Ascending aorta (tissue), 2 donors: ENCODE measurements around the gene UBQLN4. TPM values are rescaled to one million over a fixed set of nuclear protein-coding genes. Genes with fewer than 3 reads are reported as not detected.

ENCODE experiments used
- DNase-seq, 2 donors: peaks; one replicate each; pipeline ENCODE4 v3.0.0-alpha.2; 2019; ENCODE audit warnings: low spot score in 2 of 2
- H3K27ac ChIP-seq, 2 donors: fragments of 200-600 bp; sonication (generic); one replicate each; pipeline ENCODE4 v1.5.1; 2016 to 2017; ENCODE audit warnings: mild to moderate bottlenecking in 1 of 2
- H3K27me3 ChIP-seq: fragments of 200-600 bp; sonication (generic); one replicate; pipeline ENCODE4 v1.5.1; 2017
- H3K36me3 ChIP-seq, 2 donors: fragments of 200-600 bp; sonication (generic); one replicate each; pipeline ENCODE4 v1.5.1; 2016
- H3K4me1 ChIP-seq, 2 donors: fragments of 200-600 bp; sonication (generic); one replicate each; pipeline ENCODE4 v1.5.1; 2016 to 2017; ENCODE audit warnings: mild to moderate bottlenecking in 1 of 2
- H3K4me3 ChIP-seq, 2 donors: fragments of 200-600 bp; sonication (generic); one replicate each; pipeline ENCODE4 v1.5.1; 2016 to 2017; ENCODE audit warnings: mild to moderate bottlenecking in 1 of 2
- H3K9me3 ChIP-seq, 2 donors: fragments of 200-600 bp; sonication (generic); one replicate each; pipeline ENCODE4 v1.5.1; 2016
- CTCF ChIP-seq, 3 experiments: fragments of 200-600 bp in 2 of 3; fragments of 450-650 bp in 1 of 3; sonication (generic) in 2 of 3; IDR thresholded peaks; one replicate each; pipeline ENCODE4 v1.5.1; 2016 to 2019; ENCODE audit warnings: antibody characterized with exemption in 3 of 3, mild to moderate bottlenecking in 1 of 3, moderate library complexity in 1 of 3
- intact Hi-C: fragments of 100-400 bp; cut with DNase I; formaldehyde crosslinking; loops from one replicate; pipeline ENCODE4 v1.15.1; 2023
- total RNA-seq: library from RNA; depleted of rRNA; stranded (reverse); fragments of >200 nt; gene quantifications from one replicate; pipeline ENCODE4 v1.1.0, GENCODE V29; 2016

UBQLN4 gene
- total RNA-seq, 1 donor from 2014 or later = 28.7 TPM

DNA sequence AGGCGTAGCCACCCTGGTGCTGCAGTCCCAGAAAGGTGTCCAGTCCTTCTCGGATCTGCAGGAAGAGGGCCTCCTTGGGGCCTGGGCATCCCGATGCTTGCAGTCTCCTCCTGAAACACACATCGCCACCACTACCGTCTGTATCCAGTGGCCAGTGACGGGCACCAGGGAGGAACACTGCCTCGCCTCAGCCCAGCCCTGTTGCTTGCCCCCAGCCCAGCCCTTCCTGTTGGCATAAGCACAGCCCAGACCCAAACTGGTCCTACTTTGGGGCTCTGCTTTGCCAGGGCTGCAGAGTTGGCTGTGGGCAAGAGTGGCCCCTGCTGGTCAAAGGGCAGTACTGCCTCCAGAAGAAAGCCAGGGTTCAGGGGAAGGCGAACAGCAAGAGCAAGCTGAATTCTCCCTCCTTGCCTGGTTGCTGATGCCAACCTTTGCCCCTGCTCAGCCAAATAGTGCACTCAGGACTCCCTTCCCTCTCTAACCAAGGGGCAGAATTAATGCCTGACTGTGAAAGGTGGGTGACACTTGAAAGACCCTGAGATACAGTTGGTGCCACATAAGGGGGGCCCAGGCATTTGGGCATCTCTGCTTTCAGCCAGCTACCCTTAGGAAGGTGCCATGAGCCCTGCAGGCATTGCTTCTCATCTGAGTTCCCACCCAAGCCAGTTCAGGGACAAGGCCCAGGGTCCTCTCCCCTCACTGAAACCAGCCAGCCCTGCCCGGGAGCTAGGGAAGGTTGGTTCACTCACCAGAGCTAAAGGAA, 64.2 kb downstream of the UBQLN4 start:
- H3K4me3 ChIP-seq = peak overlapping the region; percentile 54 to 79
- no peaks in the 10 kb centered on the region for H3K36me3 ChIP-seq
- H3K4me1 ChIP-seq = peaks cover 0 to 3% of the 10 kb centered on the region in 2 donors
- intact Hi-C loops = loop anchor here (1.0 kb wide), 3 partner anchors 27 to 55 kb away; partner anchors contain the start of gene KHDC4
- TF ChIP-seq CTCF (IDR thresholded peaks at IDR 0.05) = peak; percentile 98 to 99 (median 98)
- H3K27ac ChIP-seq = peak overlapping the region; percentile 77 to 86
- no peaks in the 10 kb centered on the region for H3K9me3 ChIP-seq
- DNase-seq = peak in 1 of 2 donors; percentile 91
- H3K27me3 ChIP-seq = no peaks in the 10 kb centered on the region

Other genes starting within 250 kb of the UBQLN4 start
- 19.9 TPM for gene GON4L, start 196.6 kb downstream of the UBQLN4 start, total RNA-seq
- 17.7 TPM for gene SYT11, start 194.2 kb downstream of the UBQLN4 start, total RNA-seq
- gene RIT1, start 142.4 kb downstream of the UBQLN4 start, total RNA-seq = 17.1 TPM
- gene KHDC4, start 119.4 kb downstream of the UBQLN4 start, total RNA-seq = 101 TPM
- gene RXFP4, start 112.2 kb downstream of the UBQLN4 start, total RNA-seq = not detected
- 169 TPM for gene ARHGEF2, start 75.3 kb downstream of the UBQLN4 start, total RNA-seq
- gene SSR2, start 32.8 kb downstream of the UBQLN4 start, total RNA-seq = 103 TPM
- gene LAMTOR2, start 984 bp upstream of the UBQLN4 start, total RNA-seq = 43.9 TPM
- gene RAB25, start 7.4 kb upstream of the UBQLN4 start, total RNA-seq = not detected
- gene MEX3A, start 28.7 kb upstream of the UBQLN4 start, total RNA-seq = 1.3 TPM
- gene LMNA, start 60.9 kb upstream of the UBQLN4 start, total RNA-seq = 783 TPM
- gene SEMA4A, start 99.8 kb upstream of the UBQLN4 start, total RNA-seq = 0.64 TPM
- gene SLC25A44, start 140.3 kb upstream of the UBQLN4 start, total RNA-seq = 13.5 TPM
- gene PMF1, start 159.2 kb upstream of the UBQLN4 start, total RNA-seq = 61.4 TPM
- 19.1 TPM for gene BGLAP, start 188.4 kb upstream of the UBQLN4 start, total RNA-seq
- not detected for gene PAQR6, start 194.3 kb upstream of the UBQLN4 start, total RNA-seq
- 76.5 TPM for gene SMG5, start 229.0 kb upstream of the UBQLN4 start, total RNA-seq
- not detected for gene TMEM79, start 230.5 kb upstream of the UBQLN4 start, total RNA-seq
- gene GLMP, start 241.9 kb upstream of the UBQLN4 start, total RNA-seq = 58.0 TPM
- gene VHLL, start 245.5 kb upstream of the UBQLN4 start, total RNA-seq = not detected